VCaP (cell line): ENCODE measurements around the gene PIGS.

ENCODE experiments used
- H3K27ac ChIP-seq: fragments of 450-650 bp; 2 replicates; pipeline ENCODE4 v1.5.1; 2017
- CTCF ChIP-seq: fragments of 450-650 bp; conservative IDR thresholded peaks from 2 replicates; pipeline ENCODE4 v1.5.1; 2017; ENCODE audit warnings: mild to moderate bottlenecking, moderate library complexity

PIGS gene

GRCh38 chr17:28533091-28533807, 38.1 kb downstream of the PIGS start:
- no peak for TF ChIP-seq CTCF

DNA sequence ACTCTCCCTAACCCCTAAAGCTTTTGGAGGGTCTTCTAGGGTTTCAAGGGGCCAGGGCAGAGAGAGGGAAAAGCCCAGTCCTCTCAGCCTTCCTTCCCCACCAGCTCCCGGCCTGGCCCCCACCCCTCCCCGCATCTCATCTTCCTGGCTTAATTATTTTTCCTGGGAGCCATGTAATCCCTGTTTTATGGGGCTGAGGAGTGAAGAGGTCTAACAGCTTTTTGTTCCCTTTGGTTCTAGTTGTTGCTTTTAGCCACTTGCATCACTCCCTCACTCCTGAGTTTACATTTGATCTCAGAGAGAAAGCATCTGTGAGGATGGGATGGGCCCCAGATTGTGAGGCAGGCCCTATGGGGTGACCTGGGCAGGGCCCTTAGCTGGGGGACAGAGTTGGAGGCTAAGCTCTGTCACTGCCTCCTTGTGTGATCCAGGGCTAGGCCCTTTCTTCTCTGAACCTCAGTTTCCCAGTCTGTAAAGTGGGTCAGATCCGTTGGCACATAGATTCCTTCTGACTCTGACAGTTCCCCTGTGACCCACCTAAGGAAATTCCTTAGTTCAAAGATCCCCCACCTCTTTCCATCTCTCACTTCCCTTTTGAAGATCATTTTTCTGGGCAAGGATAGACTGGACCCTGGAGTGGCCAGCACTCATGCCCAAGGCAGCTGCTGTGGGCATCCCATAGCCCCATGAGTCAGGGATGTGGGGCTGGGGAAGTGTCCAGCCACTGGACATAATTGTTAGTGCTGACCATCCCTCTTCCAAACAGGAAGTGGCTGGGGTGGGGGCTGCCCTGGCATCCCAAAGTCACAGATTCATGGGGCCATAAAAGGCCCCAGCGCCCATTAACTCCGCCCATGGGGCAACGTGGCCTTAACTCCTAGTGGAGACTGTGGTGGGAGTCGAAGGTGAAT, 39.0 kb downstream of the PIGS start:
- H3K27ac ChIP-seq = no peak overlapping the region
- no peak for TF ChIP-seq CTCF

More at GRCh38 chr17:28533091-28533807, 38.1 kb downstream of the PIGS start:
- H3K27ac ChIP-seq = no peak overlapping the region

- H3K27ac ChIP-seq = no peak overlapping the region
- TF ChIP-seq CTCF = no peak
These were observed 40.4 kb downstream of the PIGS start for GRCh38 chr17:28530926-28531325.

DNA sequence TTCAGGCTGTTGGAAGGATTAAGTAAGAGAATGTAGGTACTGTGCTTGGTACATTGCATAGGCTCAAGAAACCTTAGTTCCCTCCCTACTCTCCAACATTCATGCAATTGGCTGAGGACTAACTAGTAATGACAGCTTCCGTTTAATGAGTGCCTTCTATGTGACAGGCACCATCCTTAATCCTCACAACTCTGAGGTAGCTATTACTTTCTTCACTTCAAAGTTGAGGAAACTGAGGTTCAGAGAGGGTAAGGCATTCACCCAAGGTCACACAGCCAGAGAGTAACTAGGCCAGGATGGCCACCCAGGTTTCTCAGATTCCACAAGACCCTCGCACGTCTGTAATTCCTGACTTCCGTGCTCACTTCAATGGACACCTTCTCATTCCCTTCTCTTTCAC, 41.1 kb downstream of the PIGS start:
- TF ChIP-seq CTCF = no peak

DNA sequence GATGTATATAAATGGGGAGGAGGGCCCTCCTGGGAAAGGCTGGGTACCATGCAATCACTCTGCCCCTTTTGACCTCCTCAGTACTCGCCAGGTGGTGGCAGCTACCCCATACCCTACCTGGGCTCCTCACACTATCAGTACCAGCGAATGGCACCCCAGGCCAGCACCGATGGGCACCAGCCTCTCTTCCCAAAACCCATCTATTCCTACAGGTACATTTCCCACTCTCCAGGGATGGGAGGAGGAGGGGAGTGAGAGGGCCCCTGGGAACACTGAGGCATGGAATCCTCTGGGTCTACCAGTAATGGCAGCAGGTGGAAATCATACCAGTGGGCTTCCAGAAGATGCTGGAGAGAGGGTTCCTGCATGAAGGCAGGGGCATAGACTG, 42.3 kb downstream of the PIGS start:
- H3K27ac ChIP-seq = peak overlapping the region; percentile 86; the same call in 1 of the 2 replicates
- no peak for TF ChIP-seq CTCF

More for the DNA sequence above, 41.1 kb downstream of the PIGS start:
- H3K27ac ChIP-seq = no peak overlapping the region

DNA sequence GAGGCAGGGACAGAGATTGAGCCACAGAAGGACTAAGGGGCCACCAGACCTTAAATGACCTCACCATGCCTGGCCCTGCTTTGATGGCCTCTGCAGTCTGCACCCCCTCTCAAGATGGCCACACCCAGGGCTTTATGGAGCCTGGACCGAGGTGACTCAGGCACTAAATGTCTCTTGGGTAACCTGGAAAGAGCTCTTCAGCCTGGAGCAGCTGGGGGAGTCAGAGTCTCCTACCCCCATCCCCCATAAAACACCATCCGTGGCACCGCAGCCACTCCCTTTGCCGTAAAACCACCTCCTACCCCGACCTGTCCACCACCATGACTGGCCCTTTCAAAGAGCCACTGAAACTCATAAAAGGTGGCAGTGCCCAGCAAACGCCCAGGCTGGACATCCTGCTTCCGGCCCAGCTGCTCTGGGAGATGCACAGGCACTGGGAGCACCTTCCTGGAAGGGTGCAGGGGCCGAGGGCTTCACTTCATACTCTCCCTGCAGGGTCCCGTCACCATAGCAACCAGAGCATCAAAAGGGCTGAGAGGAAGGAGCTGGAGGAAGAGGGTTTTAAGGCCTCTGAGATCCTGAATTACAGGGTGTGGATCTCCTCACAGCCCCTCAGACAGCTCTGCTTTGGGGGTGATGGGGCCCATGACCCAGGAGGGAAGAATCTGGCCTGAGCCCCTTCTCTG, 42.9 kb downstream of the PIGS start:
- peak overlapping the region; percentile 86 for H3K27ac ChIP-seq
- TF ChIP-seq CTCF = no peak

GRCh38 chr17:28527859-28528258, 43.5 kb downstream of the PIGS start:
- H3K27ac ChIP-seq = peak overlapping the region; percentile 86
- TF ChIP-seq CTCF = no peak
